ENCODE data around the gene DDX24. TPM values are rescaled to one million over a fixed set of nuclear protein-coding genes. Genes with fewer than 3 reads are reported as not detected.

DDX24 gene
- total and polyA plus RNA-seq, 4 experiments from 2014 or later, result 135 to 322 (median 310) TPM

- no peaks in the 10 kb centered on the region for H3K9me3 ChIP-seq (ENCODE audit: control insufficient read depth in 1 of 2, low read length in 2 of 2)
- H3K4me1 Mint-ChIP-seq, result peaks cover 0 to 5% (median 0%) of the 10 kb centered on the region in 4 donors
- H3K27me3 ChIP-seq (ENCODE audit: insufficient read depth, low read length), result no peaks in the 10 kb centered on the region
- H3K27ac ChIP-seq (ENCODE audit: low read depth, low read length), result no peak overlapping the region
- H3K36me3 Mint-ChIP-seq, result peaks cover 27 to 52% of the 10 kb centered on the region in 2 donors
- no peak overlapping the region for H3K4me3 Mint-ChIP-seq
- ChIA-PET POLR2A (ENCODE audit: partially characterized antibody) (interaction anchor here (1.1 to 1.4 kb wide), 2 partner anchors 12 to 36 kb away, joined by 3 to 4 read pairs; partner anchors contain the start of genes DDX24 and IFI27L1), CTCF (ENCODE audit: partially characterized antibody) (interaction anchor here (0.9 to 3.7 kb wide), 4 partner anchors 9 to 135 kb away, joined by 3 to 21 read pairs (median 6); no protein-coding TSS in a partner anchor)
- no peak for DNase-seq
- intact Hi-C loops (cut with micrococcal nuclease), result no loop called here
- H3K36me3 ChIP-seq (ENCODE audit: insufficient read depth, low read length), result peaks cover 62% of the 10 kb centered on the region
- no peaks in the 10 kb centered on the region for H3K27me3 Mint-ChIP-seq
- peaks cover 0 to 4% (median 0%) of the 10 kb centered on the region in 8 donors for H3K9me3 Mint-ChIP-seq
- H3K27ac Mint-ChIP-seq, result peak overlapping the region in 4 of 7 donors; percentile 11 to 48 (median 32)
- H3K4me1 ChIP-seq (ENCODE audit: insufficient read depth, low read length), result no peaks in the 10 kb centered on the region
- no peak overlapping the region for H3K4me3 ChIP-seq (ENCODE audit: low read length in 2 of 2)
These were observed 35.9 kb downstream of the DDX24 start for GRCh38 chr14:94045101-94045500.

- Histone ChIP-seq H3K27me3 (ENCODE audit: insufficient read depth, low read length) (no peaks in the 10 kb centered on the region), H3K4me1 (ENCODE audit: insufficient read depth, low read length) (no peaks in the 10 kb centered on the region), H3K36me3 (ENCODE audit: insufficient read depth, low read length) (peaks cover 57% of the 10 kb centered on the region), H3K27ac (ENCODE audit: low read depth, low read length) (no peak overlapping the region), H3K4me3 (ENCODE audit: low read length in 2 of 2) (no peak overlapping the region), H3K9me3 (ENCODE audit: control insufficient read depth in 1 of 2, low read length in 2 of 2) (no peaks in the 10 kb centered on the region)
- Mint-ChIP-seq H3K27me3 (no peaks in the 10 kb centered on the region), H3K36me3 (peaks cover 23 to 47% of the 10 kb centered on the region in 2 donors), H3K4me3 (no peak overlapping the region), H3K4me1 (peaks cover 0 to 5% (median 0%) of the 10 kb centered on the region in 4 donors), H3K9me3 (peaks cover 0 to 4% (median 0%) of the 10 kb centered on the region in 8 donors), H3K27ac (peak overlapping the region in 3 of 7 donors; percentile 25 to 45 (median 29))
- intact Hi-C loops (cut with micrococcal nuclease), result no loop called here
- POLR2A ChIA-PET (ENCODE audit: partially characterized antibody), result interaction anchor here (1.1 to 1.4 kb wide), 2 partner anchors 13 to 37 kb away, joined by 3 to 4 read pairs; partner anchors contain the start of genes DDX24 and IFI27L1
- no peak for DNase-seq
- CTCF ChIA-PET (ENCODE audit: partially characterized antibody), result interaction anchor here (0.9 to 3.7 kb wide), 4 partner anchors 9 to 136 kb away, joined by 3 to 21 read pairs (median 6); no protein-coding TSS in a partner anchor
These were observed 36.4 kb downstream of the DDX24 start for GRCh38 chr14:94044476-94045091.

- Histone ChIP-seq H3K27me3 (ENCODE audit: insufficient read depth, low read length) (no peaks in the 10 kb centered on the region), H3K4me1 (ENCODE audit: insufficient read depth, low read length) (no peaks in the 10 kb centered on the region), H3K4me3 (ENCODE audit: low read length in 2 of 2) (no peak overlapping the region), H3K36me3 (ENCODE audit: insufficient read depth, low read length) (peaks cover 51% of the 10 kb centered on the region), H3K9me3 (ENCODE audit: control insufficient read depth in 1 of 2, low read length in 2 of 2) (no peaks in the 10 kb centered on the region), H3K27ac (ENCODE audit: low read depth, low read length) (no peak overlapping the region)
- Mint-ChIP-seq H3K36me3 (peaks cover 23 to 41% of the 10 kb centered on the region in 2 donors), H3K27ac (peak overlapping the region in 6 of 7 donors; percentile 17 to 72 (median 46)), H3K27me3 (no peaks in the 10 kb centered on the region), H3K4me3 (no peak overlapping the region), H3K9me3 (peaks cover 0 to 4% (median 0%) of the 10 kb centered on the region in 8 donors), H3K4me1 (peaks cover 0 to 5% (median under 1%) of the 10 kb centered on the region in 4 donors)
- ChIA-PET CTCF (ENCODE audit: partially characterized antibody) (interaction anchor here (1.0 to 3.7 kb wide), 3 partner anchors 8 to 89 kb away, joined by 3 to 21 read pairs (median 8); no protein-coding TSS in a partner anchor), POLR2A (ENCODE audit: partially characterized antibody) (no interaction called here)
- DNase-seq, result no peak
- intact Hi-C loops (cut with micrococcal nuclease), result no loop called here
These were observed 37.1 kb downstream of the DDX24 start for GRCh38 chr14:94043756-94044475.

GRCh38 chr14:94043111-94043755 is 37.8 kb downstream of the DDX24 start:
- H3K4me3 ChIP-seq (ENCODE audit: low read length in 2 of 2), result no peak overlapping the region
- no peak for DNase-seq
- H3K27ac ChIP-seq (ENCODE audit: low read depth, low read length), result no peak overlapping the region
- POLR2A ChIA-PET (ENCODE audit: partially characterized antibody), result no interaction called here
- H3K27ac Mint-ChIP-seq, result peak overlapping the region in 6 of 7 donors; percentile 31 to 81 (median 46)
- H3K9me3 ChIP-seq (ENCODE audit: control insufficient read depth in 1 of 2, low read length in 2 of 2), result no peaks in the 10 kb centered on the region
- H3K4me1 Mint-ChIP-seq, result peaks cover 0 to 5% (median under 1%) of the 10 kb centered on the region in 4 donors
- no peaks in the 10 kb centered on the region for H3K27me3 Mint-ChIP-seq
- CTCF ChIA-PET (ENCODE audit: partially characterized antibody), result interaction anchor here (1.5 to 3.7 kb wide), 2 partner anchors 8 to 137 kb away, joined by 4 to 21 read pairs; no protein-coding TSS in a partner anchor
- H3K36me3 Mint-ChIP-seq, result peaks cover 22 to 35% of the 10 kb centered on the region in 2 donors
- no peaks in the 10 kb centered on the region for H3K27me3 ChIP-seq (ENCODE audit: insufficient read depth, low read length)
- H3K4me1 ChIP-seq (ENCODE audit: insufficient read depth, low read length), result no peaks in the 10 kb centered on the region
- peaks cover 0 to 4% (median 0%) of the 10 kb centered on the region in 8 donors for H3K9me3 Mint-ChIP-seq
- H3K4me3 Mint-ChIP-seq, result no peak overlapping the region
- intact Hi-C loops (cut with micrococcal nuclease), result no loop called here
- peaks cover 44% of the 10 kb centered on the region for H3K36me3 ChIP-seq (ENCODE audit: insufficient read depth, low read length)

- Mint-ChIP-seq H3K4me1 (peaks cover 0 to 5% (median under 1%) of the 10 kb centered on the region in 4 donors), H3K9me3 (peaks cover 0 to 4% (median 0%) of the 10 kb centered on the region in 8 donors), H3K4me3 (no peak overlapping the region), H3K36me3 (peaks cover 16 to 28% of the 10 kb centered on the region in 2 donors), H3K27ac (peak overlapping the region in 2 of 7 donors; percentile 13 to 26), H3K27me3 (no peaks in the 10 kb centered on the region)
- no peak overlapping the region for H3K27ac ChIP-seq (ENCODE audit: low read depth, low read length)
- H3K4me3 ChIP-seq (ENCODE audit: low read length in 2 of 2), result no peak overlapping the region
- intact Hi-C loops (cut with micrococcal nuclease), result no loop called here
- H3K9me3 ChIP-seq (ENCODE audit: control insufficient read depth in 1 of 2, low read length in 2 of 2), result no peaks in the 10 kb centered on the region
- ChIA-PET CTCF (ENCODE audit: partially characterized antibody) (interaction anchor here (1.3 to 1.5 kb wide), 3 partner anchors 25 to 138 kb away, joined by 3 to 4 read pairs (median 4); no protein-coding TSS in a partner anchor), POLR2A (ENCODE audit: partially characterized antibody) (no interaction called here)
- no peak for DNase-seq
- peaks cover 37% of the 10 kb centered on the region for H3K36me3 ChIP-seq (ENCODE audit: insufficient read depth, low read length)
- H3K4me1 ChIP-seq (ENCODE audit: insufficient read depth, low read length), result no peaks in the 10 kb centered on the region
- no peaks in the 10 kb centered on the region for H3K27me3 ChIP-seq (ENCODE audit: insufficient read depth, low read length)
These were observed 38.4 kb downstream of the DDX24 start for GRCh38 chr14:94042433-94043091.

GRCh38 chr14:94041551-94042346 is 39.3 kb downstream of the DDX24 start:
- no peaks in the 10 kb centered on the region for H3K27me3 Mint-ChIP-seq
- peaks cover 9 to 21% of the 10 kb centered on the region in 2 donors for H3K36me3 Mint-ChIP-seq
- CTCF ChIA-PET (ENCODE audit: partially characterized antibody), result interaction anchor here (0.9 to 1.5 kb wide), 5 partner anchors 9 to 139 kb away, joined by 3 to 4 read pairs (median 4); no protein-coding TSS in a partner anchor
- Histone ChIP-seq H3K4me1 (ENCODE audit: insufficient read depth, low read length) (no peaks in the 10 kb centered on the region), H3K4me3 (ENCODE audit: low read length in 2 of 2) (no peak overlapping the region), H3K36me3 (ENCODE audit: insufficient read depth, low read length) (peaks cover 29% of the 10 kb centered on the region), H3K27me3 (ENCODE audit: insufficient read depth, low read length) (no peaks in the 10 kb centered on the region), H3K27ac (ENCODE audit: low read depth, low read length) (no peak overlapping the region), H3K9me3 (ENCODE audit: control insufficient read depth in 1 of 2, low read length in 2 of 2) (no peaks in the 10 kb centered on the region)
- H3K4me1 Mint-ChIP-seq, result peaks cover 1 to 7% (median 2%) of the 10 kb centered on the region in 4 donors
- intact Hi-C loops (cut with micrococcal nuclease), result no loop called here
- H3K4me3 Mint-ChIP-seq, result no peak overlapping the region
- peaks cover 0 to 4% (median 0%) of the 10 kb centered on the region in 8 donors for H3K9me3 Mint-ChIP-seq
- no peak for DNase-seq
- H3K27ac Mint-ChIP-seq, result peak overlapping the region in 4 of 7 donors; percentile 1 to 60 (median 33)
- POLR2A ChIA-PET (ENCODE audit: partially characterized antibody), result no interaction called here
